Right renal cortex interstitium (tissue), 3 donors: ENCODE results near the gene DCTN2. TPM values are rescaled to one million over a fixed set of nuclear protein-coding genes. Genes with fewer than 3 reads are reported as not detected.
"Not testable (repeated sequence)": the region's sequence is repeated elsewhere in the genome, so short reads cannot be mapped to it uniquely, and the experiment has no call there.

Experiments
- DNase-seq, 3 donors: peaks; one replicate each; pipeline ENCODE4 v3.0.0-alpha.2; 2013; ENCODE audit warnings: low read depth in 3 of 3, low spot score in 2 of 3
- polyA plus RNA-seq, 3 donors: library from polyadenylated mRNA; unstranded; fragments of 120-200 nt; gene quantifications; one replicate each; pipeline ENCODE4 v1.2.1, GENCODE V29; 2013; ENCODE audit not compliant: insufficient read length in 3 of 3

The DCTN2 gene
- polyA plus RNA-seq: 100 to 1,000 TPM; 163 to 179 (median 165) TPM

GRCh38 chr12:57546438-57547287 is at the start of gene DCTN2:
Gene DCTN2 (minus strand): TSS chr12:57547192. CDS start chr12:57547063, 129 bp downstream.
- peak; percentile 85 to 94 (median 89) for DNase-seq

- no peak for DNase-seq
Observed at GRCh38 chr12:57593187-57593586, 46.2 kb upstream of the DCTN2 start.

- no peak for DNase-seq
Observed at GRCh38 chr12:57592551-57593165, 45.7 kb upstream of the DCTN2 start.

DNA sequence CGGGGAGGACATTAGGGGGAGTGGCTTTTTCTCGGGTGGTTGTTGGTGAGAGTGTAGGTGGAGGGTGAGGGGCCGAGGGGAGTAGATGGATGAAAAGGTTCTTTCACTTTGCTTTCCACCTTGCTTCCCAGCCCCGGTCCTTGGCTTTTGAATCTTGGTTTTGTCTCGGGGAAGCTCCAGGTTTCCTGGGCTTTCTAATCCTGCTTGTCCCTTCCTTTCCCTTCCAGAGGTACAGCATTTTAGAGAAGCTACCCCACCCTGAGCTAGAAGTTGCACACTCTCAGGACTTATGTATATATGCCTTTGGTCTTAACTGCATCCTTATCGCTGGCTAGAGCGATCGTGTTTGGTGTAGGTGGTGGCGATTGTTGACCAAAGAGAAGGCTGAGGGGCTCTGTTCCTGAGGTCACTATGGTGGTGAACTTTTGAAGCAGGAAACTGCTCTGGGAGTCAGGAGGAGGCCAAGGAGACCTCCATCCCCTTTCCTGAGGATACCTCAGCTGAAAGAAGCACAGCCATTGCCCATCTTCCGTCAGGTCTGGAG is 44.9 kb upstream of the DCTN2 start:
- DNase-seq: no peak

- DNase-seq: no peak
Observed at GRCh38 chr12:57590864-57591781, 44.1 kb upstream of the DCTN2 start, which contains the start of gene PIP4K2C. Gene PIP4K2C (plus strand): TSS chr12:57591192. CDS start chr12:57591290, 98 bp downstream.

- no peak for DNase-seq
Observed at GRCh38 chr12:57590479-57590863, 43.5 kb upstream of the DCTN2 start.

DNA sequence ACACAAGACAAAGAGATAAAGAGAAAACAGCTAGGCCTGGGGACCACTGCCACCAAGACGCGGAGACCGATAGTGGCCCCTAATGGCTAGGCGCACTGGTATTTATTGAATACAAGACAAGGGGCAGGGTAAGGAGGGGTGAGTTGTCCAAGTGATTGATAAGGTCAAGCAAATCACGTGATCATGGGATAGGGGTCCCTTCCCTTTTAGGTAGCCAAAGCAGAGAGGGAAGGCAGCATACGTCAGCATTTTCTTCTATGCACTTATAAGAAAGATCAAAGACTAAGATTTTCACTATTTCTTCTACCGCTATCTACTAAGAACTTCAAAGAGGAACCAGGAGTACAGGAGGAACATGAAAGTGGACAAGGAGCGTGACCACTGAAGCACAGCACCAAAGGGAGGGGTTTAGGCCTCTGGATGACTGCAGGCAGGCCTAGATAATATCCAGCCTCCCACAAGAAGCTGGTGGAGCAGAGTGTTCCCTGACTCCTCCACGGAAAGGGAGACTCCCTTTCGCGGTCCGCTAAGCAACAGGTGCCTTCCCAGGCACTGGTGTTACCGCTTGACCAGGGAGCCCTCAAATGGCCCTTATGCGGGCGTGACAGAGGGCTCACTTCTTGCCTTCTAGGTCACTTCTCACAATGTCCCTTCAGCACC is 42.1 kb upstream of the DCTN2 start:
- DNase-seq: not testable (repeated sequence)

DNA sequence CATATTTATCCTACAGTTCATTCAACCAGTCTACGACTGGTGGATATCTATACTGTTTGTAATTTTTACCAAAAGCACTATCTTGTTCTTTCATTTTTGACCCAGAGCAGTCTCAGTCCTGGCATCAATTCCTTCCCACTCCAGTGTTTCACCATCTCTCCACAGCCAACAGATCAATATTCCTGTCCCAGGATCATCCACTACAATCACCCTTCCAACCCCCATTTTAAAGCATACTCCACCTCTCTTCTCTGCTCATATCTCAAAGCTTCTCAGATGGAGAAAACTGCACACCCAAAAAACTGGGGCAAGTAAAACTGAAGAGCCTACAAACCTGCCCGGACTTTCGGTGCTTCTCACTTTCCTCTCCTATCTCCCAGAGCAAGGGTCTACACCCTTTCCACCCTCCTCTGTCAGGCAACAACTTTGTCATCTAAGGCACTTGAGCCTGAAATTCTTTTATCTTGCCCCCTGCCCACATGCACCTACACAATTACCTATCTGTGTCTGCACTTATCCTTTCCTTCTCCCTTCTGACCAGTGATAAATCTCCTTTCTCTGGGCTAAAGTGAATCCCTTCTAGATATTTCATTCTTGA is 39.9 kb upstream of the DCTN2 start:
- no peak for DNase-seq

DNA sequence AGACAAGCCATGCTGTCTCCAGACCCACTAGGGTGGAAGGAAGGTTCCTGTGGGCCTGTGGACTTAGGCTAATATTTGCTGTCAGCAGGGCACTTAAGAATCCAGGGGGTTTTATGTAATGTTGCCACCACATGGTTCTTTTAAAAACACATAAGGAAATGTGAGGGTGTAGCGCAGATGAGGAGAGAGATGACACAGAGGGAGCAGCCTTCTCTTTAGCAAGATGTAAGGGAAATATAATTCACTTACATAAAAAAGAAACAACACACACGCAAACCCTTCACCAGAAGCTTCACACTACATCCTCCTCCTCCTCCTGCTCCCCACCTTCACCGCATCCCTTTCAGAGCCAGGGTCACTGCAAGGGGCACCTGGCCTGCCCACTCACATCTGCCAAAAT is 39.1 kb upstream of the DCTN2 start:
- no peak for DNase-seq

DNA sequence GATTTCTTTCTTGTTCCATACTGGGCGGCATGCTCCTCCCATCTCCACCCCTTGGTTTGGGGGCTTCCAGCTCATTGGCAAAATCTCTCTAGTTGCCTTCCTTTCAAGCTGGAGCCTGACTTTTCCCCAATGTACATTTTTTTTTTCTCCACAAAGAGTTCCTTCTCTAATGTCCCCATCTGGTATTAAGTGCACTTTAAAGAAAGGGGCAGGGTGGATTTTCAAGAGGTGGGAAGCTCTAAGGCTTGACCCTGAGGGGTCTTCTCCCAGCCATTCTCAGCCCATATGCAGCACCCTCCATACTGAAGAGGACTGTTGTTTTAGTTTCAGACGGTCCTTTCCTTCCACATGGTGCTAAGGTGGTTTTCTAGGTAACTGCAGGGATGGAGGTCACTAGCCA is 38.2 kb upstream of the DCTN2 start:
- DNase-seq: no peak

DNA sequence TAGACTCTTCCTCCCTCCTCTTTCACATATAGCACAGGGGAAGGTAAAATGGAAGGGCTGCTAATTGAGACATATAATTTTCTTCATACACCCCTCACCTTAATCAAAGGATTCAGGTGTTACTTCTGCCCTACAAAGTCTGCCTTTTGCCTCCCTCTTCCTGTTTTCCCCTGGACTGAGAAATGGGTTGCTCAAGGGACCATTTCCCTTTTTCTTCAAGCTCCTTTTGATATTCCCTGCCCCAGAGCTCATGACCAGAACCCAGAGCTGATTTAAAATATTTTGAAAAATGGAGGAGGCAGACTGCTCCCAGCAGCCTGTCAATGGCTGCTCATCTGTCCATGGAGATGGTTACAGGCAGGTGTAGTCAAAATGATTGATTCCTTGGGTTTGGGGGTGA is 37.7 kb upstream of the DCTN2 start:
- no peak for DNase-seq

- no peak for DNase-seq
Observed at GRCh38 chr12:57584050-57584449, 37.1 kb upstream of the DCTN2 start.

- DNase-seq: no peak
Observed at GRCh38 chr12:57583008-57583831, 36.2 kb upstream of the DCTN2 start.

DNA sequence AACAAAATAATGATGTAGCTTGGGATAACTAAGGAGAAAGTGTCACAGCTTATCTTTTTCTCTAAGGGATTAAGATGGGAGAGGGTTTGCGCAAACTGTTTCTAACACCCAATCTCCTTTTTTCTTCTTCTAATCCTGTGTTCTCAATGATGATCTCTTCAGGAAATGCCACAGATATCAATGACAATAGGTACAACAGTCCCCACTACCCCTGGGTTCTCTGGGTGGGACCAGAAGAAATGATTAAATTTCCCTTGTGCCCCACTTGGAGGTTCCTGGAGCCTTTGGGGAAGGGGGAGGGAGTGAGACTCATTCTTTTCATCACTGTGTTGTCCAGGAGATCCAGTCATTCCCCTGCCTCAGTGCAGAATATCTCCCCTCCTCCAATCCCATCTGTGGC is 35.4 kb upstream of the DCTN2 start:
- no peak for DNase-seq

DNA sequence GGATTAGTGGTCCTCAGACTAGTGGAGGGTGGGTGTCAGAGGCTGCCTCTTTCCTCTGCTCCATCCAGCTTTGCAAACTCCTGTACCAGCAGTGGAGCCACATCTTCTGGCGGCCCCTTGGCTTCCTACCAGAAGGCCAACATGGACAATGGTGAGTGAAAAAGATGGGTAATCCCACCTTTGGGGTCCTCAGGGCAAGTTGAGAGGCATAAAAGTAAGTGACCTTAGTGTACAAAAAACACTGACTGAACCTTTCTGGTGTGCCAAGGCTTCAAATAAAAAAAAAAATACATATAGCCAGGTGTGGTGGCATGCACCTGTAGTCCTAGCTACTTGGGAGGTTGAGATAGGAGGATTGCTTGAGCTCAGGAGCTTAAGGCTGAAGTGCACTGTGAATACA is 34.8 kb upstream of the DCTN2 start:
- no peak for DNase-seq

DNA sequence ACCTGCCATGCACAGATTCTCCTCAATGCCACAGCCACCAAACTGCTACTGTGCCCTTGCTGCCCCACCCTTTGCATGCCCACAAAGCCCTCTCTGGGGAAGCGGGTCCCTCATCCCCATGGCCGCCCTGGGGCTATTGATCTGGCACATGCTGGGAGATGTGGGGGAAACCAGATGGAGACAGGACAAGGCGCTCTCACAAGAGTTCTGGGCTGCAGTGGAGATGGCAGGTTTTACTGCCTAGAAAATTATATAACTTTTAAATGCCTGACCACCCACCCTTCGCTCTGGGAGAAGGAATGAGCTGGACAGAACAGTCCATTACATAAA is 33.4 kb upstream of the DCTN2 start:
- no peak for DNase-seq

DNA sequence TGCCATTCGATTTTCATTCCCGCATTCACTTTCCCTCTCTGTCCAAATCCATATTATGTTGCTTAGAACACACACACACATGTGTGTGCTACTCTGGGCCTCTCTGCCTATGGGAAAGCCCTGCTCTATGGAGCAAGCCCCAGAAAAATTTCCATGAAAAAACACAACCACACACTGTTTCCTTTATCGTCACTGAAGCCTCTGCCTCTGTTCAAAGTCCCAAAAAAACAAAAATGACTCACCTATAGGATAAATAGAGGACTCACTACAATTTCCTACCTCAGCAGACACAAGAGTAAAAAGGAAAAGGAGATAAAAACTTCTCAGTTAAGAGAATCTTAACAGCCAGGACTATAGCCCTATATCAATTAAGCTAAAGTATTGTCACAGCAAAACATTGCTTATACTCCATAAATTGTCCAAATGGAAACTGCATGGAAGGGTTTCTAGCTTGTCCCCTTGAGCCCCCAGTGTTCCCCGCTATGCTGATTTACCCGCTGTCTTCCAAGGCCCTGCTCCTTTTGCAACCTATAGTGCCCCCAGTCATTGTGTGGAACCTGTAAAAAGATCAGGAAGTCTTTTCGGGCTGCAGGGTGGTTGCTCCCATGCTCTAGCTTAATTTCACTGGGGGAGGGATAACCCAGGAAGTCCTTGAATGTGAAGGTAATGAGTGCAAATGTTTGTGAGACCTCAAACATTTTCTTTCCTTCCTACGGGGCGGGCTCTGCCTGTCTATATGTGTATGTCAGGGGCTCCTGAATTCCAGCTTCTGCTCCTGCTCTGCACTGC is 32.9 kb upstream of the DCTN2 start:
- DNase-seq: no peak

- no peak for DNase-seq
Observed at GRCh38 chr12:57579011-57579410, 32.0 kb upstream of the DCTN2 start.
